Loucy (cell line): ENCODE results near the gene CDCA4.

Experiments
- CTCF ChIP-seq: fragments of 200-600 bp; sonication (generic); conservative IDR thresholded peaks from 2 replicates; pipeline ENCODE4 v1.5.1; 2014; ENCODE audit warnings: mild to moderate bottlenecking, antibody characterized with exemption, low read length
- EZH2phosphoT487 ChIP-seq: fragments of 200-600 bp; IDR thresholded peaks from 2 replicates; pipeline ENCODE4 v1.6.1; 2018; ENCODE audit warnings: antibody characterized with exemption, mild to moderate bottlenecking, moderate library complexity, borderline replicate concordance

- no peak for TF ChIP-seq CTCF
- no peak for TF ChIP-seq EZH2phosphoT487
These were observed 13.6 kb upstream of the CDCA4 start for GRCh38 chr14:105034315-105035039.
